ENCODE results near the gene DUOX2.
"Not testable (repeated sequence)": the region's sequence is repeated elsewhere in the genome, so short reads cannot be mapped to it uniquely, and the experiment has no call there.

DUOX2 gene

GRCh38 chr15:45073602-45074001 is 40.4 kb downstream of the DUOX2 start:
- DNase-seq (ENCODE audit: low read depth in 2 of 2): not testable (repeated sequence)

GRCh38 chr15:45069942-45070360 is 44.0 kb downstream of the DUOX2 start:
- not testable (repeated sequence) for DNase-seq (ENCODE audit: low read depth in 2 of 2)

DNA sequence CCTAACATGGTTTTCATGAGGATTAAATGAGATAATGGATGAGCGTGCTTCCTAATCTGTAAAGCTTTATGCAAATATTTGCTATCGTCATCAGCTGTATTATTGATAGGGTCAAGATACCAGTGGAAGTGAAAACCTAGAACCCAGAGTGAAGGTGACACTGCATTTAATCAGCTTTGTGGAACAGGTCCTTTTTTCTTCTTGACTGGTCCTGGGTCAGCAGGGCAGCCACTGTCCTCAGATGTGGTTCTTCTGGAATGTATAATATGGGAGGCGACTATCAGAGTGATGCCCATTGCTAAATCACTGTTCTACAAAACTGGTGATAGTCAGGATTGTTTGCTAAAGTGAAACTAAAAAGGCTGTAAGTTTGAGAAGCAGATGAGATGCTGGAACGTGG is 49.6 kb downstream of the DUOX2 start:
- DNase-seq (ENCODE audit: low read depth in 2 of 2): no peak

DNA sequence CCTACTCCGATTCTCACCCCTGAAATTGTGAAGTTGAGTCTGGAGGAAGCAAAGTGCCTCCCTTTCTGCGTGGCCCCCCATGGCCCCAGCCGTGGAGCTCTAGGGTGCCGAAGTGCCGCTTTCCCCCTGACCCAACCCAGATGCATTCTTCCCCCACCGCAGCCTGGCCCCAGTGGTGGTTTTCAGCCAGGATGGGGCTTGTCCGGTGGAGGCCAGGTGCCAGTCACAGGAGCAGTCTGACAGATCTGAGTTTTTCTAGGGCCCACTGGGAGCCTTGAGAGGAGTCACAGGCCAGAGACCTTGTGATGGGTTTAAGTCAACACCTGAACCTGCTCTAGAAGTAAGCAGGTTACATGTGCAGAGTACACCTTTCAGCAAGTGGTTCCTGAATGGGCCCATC is 51.7 kb downstream of the DUOX2 start:
- DNase-seq (ENCODE audit: low read depth in 2 of 2): not testable (repeated sequence)

DNA sequence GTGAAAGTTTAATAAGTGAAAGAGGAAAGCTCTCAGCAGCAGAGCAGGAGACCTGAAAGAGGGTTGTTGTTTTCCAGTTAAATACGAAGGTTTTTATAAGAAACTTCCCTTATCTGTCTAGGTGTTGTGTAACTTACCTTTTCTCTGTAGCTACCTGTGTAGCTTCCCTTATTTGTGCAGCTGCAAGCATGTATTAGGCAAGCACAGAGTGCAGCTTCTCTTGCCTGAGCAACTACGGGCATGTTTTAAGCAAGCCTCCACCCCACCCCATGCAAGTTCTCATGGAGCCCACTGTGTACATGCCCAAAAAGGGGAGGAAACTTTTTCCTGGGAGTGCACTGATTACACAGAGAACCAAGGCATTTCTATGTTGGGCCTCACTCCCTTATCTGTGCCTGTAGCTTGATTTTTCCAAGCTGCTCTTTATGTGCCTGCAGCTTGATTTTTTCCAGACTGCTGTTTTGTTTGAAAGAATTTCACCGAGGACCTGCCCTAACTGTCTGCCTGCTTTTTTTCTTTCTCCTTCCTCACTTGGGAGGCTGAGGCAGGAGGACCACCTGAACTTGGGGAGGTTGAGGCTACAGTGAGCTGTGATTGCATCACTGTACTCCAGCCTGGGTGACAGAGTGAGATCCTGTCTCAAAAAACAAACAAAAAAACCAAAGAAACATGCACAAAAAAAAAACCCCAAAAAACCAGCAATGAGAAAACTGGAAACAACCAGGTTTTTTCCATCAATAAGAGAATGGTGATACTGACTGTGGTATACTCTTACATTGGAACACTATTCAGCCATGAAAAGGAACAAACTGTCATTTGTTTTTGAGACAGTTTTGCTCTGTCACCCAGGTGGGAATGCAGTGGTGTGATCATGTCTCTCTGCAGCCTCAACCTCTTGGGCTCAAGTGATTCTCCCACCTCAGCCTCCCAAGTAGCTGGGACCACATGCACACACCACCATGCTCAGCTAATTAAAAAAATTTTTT is 55.0 kb downstream of the DUOX2 start:
- not testable (repeated sequence) for DNase-seq (ENCODE audit: low read depth in 2 of 2)

DNA sequence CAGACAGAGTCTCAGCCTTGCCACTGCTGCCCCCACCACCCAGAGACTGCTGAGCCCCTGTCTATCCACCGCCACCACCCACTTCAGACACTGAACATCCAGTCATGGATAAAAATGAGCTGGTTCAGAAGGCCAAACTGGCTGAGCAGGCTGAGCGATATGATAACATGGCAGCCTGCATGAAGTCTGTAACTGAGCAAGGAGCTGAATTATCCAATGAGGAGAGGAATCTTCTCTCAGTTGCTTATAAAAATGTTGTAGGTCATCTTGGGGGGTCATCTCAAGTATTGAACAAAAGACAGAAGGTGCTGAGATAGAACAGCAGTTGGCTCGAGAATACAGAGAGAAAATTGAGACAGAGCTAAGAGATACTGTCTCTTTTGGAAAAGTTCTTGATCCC is 61.3 kb downstream of the DUOX2 start:
- not testable (repeated sequence) for DNase-seq (ENCODE audit: low read depth in 2 of 2)

DNA sequence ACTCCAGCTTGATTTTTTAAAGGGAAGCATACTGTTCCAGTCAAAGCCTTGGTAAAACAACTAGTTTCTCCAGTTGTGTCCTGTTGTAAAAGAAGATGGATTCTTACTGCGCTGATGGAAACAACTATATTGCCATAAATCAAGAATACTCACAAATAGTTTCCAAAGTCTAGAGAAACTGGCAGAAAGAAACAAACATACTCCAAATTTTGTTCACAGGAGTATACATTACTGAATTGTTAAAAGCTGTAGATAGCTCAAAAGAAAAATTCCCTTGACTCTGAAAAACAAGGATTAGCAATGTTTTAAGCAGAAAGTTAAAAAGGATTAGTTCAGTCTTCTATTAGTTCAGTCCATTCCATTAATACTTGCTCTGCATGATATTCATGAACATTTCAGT is 63.4 kb downstream of the DUOX2 start:
- no peak for DNase-seq (ENCODE audit: low read depth in 2 of 2)

DNA sequence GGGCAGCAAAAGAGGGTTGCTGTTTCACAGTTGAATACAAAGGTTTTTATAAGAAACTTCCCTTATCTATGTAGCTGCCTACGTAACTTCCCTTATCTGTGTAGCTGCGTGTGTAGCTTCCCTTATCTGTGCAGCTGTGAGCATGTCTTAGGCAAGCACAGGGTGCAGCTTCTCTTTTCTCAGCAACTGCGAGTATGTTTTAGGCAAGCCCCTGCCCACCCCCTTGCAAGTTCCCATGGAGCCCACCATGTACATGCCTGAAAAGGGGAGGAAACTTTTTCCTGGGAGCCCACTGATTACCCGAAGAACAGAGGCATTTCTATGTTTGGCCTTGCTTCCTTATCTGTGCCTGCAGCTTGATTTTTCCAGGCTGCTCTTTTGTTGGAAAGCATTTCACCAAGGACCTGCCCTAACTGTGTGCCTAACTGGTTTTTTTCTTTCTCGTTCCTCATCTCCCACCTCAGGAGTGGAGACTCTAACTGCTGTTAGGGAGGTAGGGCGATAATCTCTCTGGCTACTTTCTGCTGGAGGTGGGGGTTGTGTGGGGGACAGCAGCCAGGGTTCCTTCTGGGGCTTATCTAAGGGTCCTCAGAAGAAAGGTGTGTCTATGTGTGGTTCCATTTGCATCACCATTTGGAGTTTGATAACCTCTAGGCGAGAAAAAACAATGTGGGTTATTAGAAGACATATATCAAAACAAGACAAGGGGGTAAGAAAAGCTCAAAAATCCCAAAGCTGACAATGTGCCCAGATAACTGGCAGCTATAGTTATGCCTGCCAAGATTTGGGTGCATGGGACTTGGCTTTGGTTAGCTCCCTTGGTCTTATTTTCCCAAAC is 65.0 kb downstream of the DUOX2 start:
- DNase-seq (ENCODE audit: low read depth in 2 of 2): no peak

GRCh38 chr15:45048449-45048793 is 65.6 kb downstream of the DUOX2 start:
- not testable (repeated sequence) for DNase-seq (ENCODE audit: low read depth in 2 of 2)

DNA sequence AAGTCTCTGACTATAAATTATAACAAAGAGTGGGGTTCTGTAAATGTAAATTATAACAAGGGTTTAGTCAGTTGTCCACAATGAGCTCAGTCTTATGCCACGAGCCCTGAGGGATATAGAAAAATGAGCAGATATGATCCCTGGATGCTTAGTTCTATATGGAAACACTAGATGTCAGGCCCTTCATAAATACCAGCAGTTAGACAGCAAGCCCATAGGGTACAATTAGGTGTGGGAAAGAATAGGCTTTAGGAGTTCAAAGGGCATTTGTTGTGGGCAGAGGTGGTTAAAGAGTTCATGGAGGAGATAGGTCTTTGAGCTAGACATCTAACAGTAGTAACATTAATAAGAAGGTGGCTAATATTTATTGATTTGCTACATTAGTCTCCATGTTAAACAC is 69.7 kb downstream of the DUOX2 start:
- not testable (repeated sequence) for DNase-seq (ENCODE audit: low read depth in 2 of 2)

DNA sequence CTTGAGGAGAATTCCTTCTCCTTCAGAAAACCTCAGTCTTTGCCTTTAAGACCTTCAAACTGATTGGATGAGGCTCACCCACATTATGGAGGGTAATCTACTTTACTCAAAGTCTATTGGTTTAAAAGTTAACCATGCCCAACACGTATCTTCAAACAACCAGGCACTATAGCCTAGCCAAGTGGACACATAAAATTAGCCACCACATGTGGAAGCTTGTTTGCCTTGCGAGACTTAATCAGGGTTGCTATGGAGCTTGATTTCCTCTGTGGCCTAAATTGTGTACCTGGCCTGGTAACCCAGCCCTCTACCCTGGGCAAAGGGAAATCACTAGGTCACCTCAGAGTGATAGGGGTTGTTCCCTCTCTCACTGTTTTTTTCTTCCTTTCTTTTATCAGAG is 71.1 kb downstream of the DUOX2 start:
- DNase-seq (ENCODE audit: low read depth in 2 of 2): not testable (repeated sequence)

Data from stimulated activated CD8-positive, alpha-beta memory T cell treated with anti-CD3 and anti-CD28 coated beads, Interleukin-15, amount 100 ng/mL, for 4 hours (primary cell).